ENCODE measurements around the gene SIGLEC1.
A peak's percentile ranks its signal among the peaks of the same experiment; 100 is the strongest.

The SIGLEC1 gene

GRCh38 chr20:3712279-3712873, at the start of gene SIGLEC1:
Gene SIGLEC1, minus strand, starts transcription at chr20:3712600. Its CDS starts 5,472 bp downstream, at chr20:3707128.
- DNase-seq = no peak

- DNase-seq = no peak
Observed at GRCh38 chr20:3760655-3761348, 48.4 kb upstream of the SIGLEC1 start.

- DNase-seq = no peak
Observed at GRCh38 chr20:3759884-3760283, 47.5 kb upstream of the SIGLEC1 start.

GRCh38 chr20:3759316-3759823, 47.0 kb upstream of the SIGLEC1 start:
- DNase-seq = no peak

- DNase-seq = no peak
Observed at GRCh38 chr20:3758566-3758965, 46.2 kb upstream of the SIGLEC1 start.

- no peak for DNase-seq
Observed at GRCh38 chr20:3757268-3757667, 44.9 kb upstream of the SIGLEC1 start.

GRCh38 chr20:3755814-3756480, 43.5 kb upstream of the SIGLEC1 start:
- no peak for DNase-seq

GRCh38 chr20:3755269-3755668, 42.9 kb upstream of the SIGLEC1 start:
- no peak for DNase-seq

- DNase-seq = no peak
Observed at GRCh38 chr20:3754276-3754630, 41.9 kb upstream of the SIGLEC1 start.

GRCh38 chr20:3753501-3754275, 41.3 kb upstream of the SIGLEC1 start:
- no peak for DNase-seq

GRCh38 chr20:3753098-3753497, 40.7 kb upstream of the SIGLEC1 start:
- DNase-seq = peak; percentile 11

- no peak for DNase-seq
Observed at GRCh38 chr20:3752386-3752759, 40.0 kb upstream of the SIGLEC1 start.

- no peak for DNase-seq
Observed at GRCh38 chr20:3751675-3752385, 39.4 kb upstream of the SIGLEC1 start.

GRCh38 chr20:3751305-3751674, 38.9 kb upstream of the SIGLEC1 start:
- no peak for DNase-seq

- DNase-seq = peak; percentile 65
Observed at GRCh38 chr20:3749689-3750531, 37.5 kb upstream of the SIGLEC1 start.

GRCh38 chr20:3749087-3749688, 36.8 kb upstream of the SIGLEC1 start:
- no peak for DNase-seq

- no peak for DNase-seq
Observed at GRCh38 chr20:3748073-3748472, 35.7 kb upstream of the SIGLEC1 start.

- no peak for DNase-seq
Observed at GRCh38 chr20:3747471-3747870, 35.1 kb upstream of the SIGLEC1 start.

- DNase-seq = no peak
Observed at GRCh38 chr20:3745686-3746173, 33.3 kb upstream of the SIGLEC1 start.

GRCh38 chr20:3744806-3745685, 32.6 kb upstream of the SIGLEC1 start:
- no peak for DNase-seq

All from NCI-H1092 (cell line).